Measurements from ENCODE around the gene AKAP13. TPM values are rescaled to one million over a fixed set of nuclear protein-coding genes. Genes with fewer than 3 reads are reported as not detected.
"Not testable (repeated sequence)": the region's sequence is repeated elsewhere in the genome, so short reads cannot be mapped to it uniquely, and the experiment has no call there.

AKAP13 gene
- total RNA-seq, 2 experiments from 2014 or later, result 79.4 to 83.2 TPM

GRCh38 chr15:85582131-85583079, 202.0 kb downstream of the AKAP13 start:
- Mint-ChIP-seq H3K36me3 (ENCODE audit: low read depth) (peaks cover 33% of the 10 kb centered on the region), H3K27ac (peak overlapping the region; percentile 85), H3K4me3 (peak overlapping the region; percentile 71), H3K27me3 (ENCODE audit: low read depth) (no peaks in the 10 kb centered on the region), H3K9me3 (no peaks in the 10 kb centered on the region), H3K4me1 (ENCODE audit: low read depth) (peaks cover 68% of the 10 kb centered on the region)
- intact Hi-C loops (cut with micrococcal nuclease), result loop anchor here (1.0 to 5.0 kb wide), 12 partner anchors 14 to 285 kb away; no protein-coding TSS in a partner anchor
- DNase-seq, result peak; percentile 77
- CTCF ChIA-PET, result interaction anchor here (1.0 to 2.5 kb wide), 5 partner anchors 14 to 43 kb away, joined by 3 to 12 read pairs (median 3); no protein-coding TSS in a partner anchor

GRCh38 chr15:85583442-85583841, 203.0 kb downstream of the AKAP13 start:
- H3K27me3 Mint-ChIP-seq (ENCODE audit: low read depth), result no peaks in the 10 kb centered on the region
- no peak for DNase-seq
- peaks cover 68% of the 10 kb centered on the region for H3K4me1 Mint-ChIP-seq (ENCODE audit: low read depth)
- CTCF ChIA-PET, result interaction anchor here (1.4 to 2.5 kb wide), 2 partner anchors 39 to 41 kb away, joined by 5 to 12 read pairs; no protein-coding TSS in a partner anchor
- H3K27ac Mint-ChIP-seq, result peak overlapping the region; percentile 85
- intact Hi-C loops (cut with micrococcal nuclease), result loop anchor here (2.0 to 5.0 kb wide), 4 partner anchors 63 to 286 kb away; no protein-coding TSS in a partner anchor
- no peaks in the 10 kb centered on the region for H3K9me3 Mint-ChIP-seq
- H3K36me3 Mint-ChIP-seq (ENCODE audit: low read depth), result peaks cover 40% of the 10 kb centered on the region
- H3K4me3 Mint-ChIP-seq, result peak overlapping the region; percentile 71

- peak; percentile 40 for DNase-seq
- Mint-ChIP-seq H3K27me3 (ENCODE audit: low read depth) (no peaks in the 10 kb centered on the region), H3K4me3 (peak overlapping the region; percentile 71), H3K36me3 (ENCODE audit: low read depth) (peaks cover 44% of the 10 kb centered on the region), H3K27ac (peak overlapping the region; percentile 85), H3K4me1 (ENCODE audit: low read depth) (peaks cover 66% of the 10 kb centered on the region), H3K9me3 (no peaks in the 10 kb centered on the region)
- CTCF ChIA-PET, result no interaction called here
- intact Hi-C loops (cut with micrococcal nuclease), result loop anchor here (1.0 to 5.0 kb wide), 5 partner anchors 23 to 287 kb away; no protein-coding TSS in a partner anchor
Observed at GRCh38 chr15:85583923-85584390, 203.6 kb downstream of the AKAP13 start.

- CTCF ChIA-PET, result interaction anchor here (1.0 kb wide), 1 partner anchor 9 kb away, joined by 5 read pairs; no protein-coding TSS in a partner anchor
- Mint-ChIP-seq H3K36me3 (ENCODE audit: low read depth) (peaks cover 40% of the 10 kb centered on the region), H3K9me3 (no peaks in the 10 kb centered on the region), H3K27me3 (ENCODE audit: low read depth) (no peaks in the 10 kb centered on the region), H3K27ac (no peak overlapping the region), H3K4me3 (no peak overlapping the region), H3K4me1 (ENCODE audit: low read depth) (peaks cover 62% of the 10 kb centered on the region)
- intact Hi-C loops (cut with micrococcal nuclease), result loop anchor here (1.0 to 5.0 kb wide), 4 partner anchors 22 to 288 kb away; no protein-coding TSS in a partner anchor
- no peak for DNase-seq
Observed at GRCh38 chr15:85584872-85585271, 204.5 kb downstream of the AKAP13 start.

- DNase-seq, result peak; percentile 44
- H3K4me3 Mint-ChIP-seq; H3K9me3 Mint-ChIP-seq; H3K27me3 Mint-ChIP-seq (ENCODE audit: low read depth); intact Hi-C loops (cut with micrococcal nuclease): not testable (repeated sequence)
- CTCF ChIA-PET, result interaction anchor here (0.7 to 1.1 kb wide), 2 partner anchors 24 to 34 kb away, joined by 3 to 6 read pairs; no protein-coding TSS in a partner anchor
- peaks cover 29% of the 10 kb centered on the region for H3K36me3 Mint-ChIP-seq (ENCODE audit: low read depth)
- H3K4me1 Mint-ChIP-seq (ENCODE audit: low read depth), result peaks cover 48% of the 10 kb centered on the region
- peak overlapping the region; percentile 18 for H3K27ac Mint-ChIP-seq
Observed at GRCh38 chr15:85586196-85586595, 205.8 kb downstream of the AKAP13 start.

- H3K27ac Mint-ChIP-seq, result no peak overlapping the region
- no peaks in the 10 kb centered on the region for H3K27me3 Mint-ChIP-seq (ENCODE audit: low read depth)
- CTCF ChIA-PET, result interaction anchor here (1.1 kb wide), 1 partner anchor 94 kb away, joined by 3 read pairs; no protein-coding TSS in a partner anchor
- no peaks in the 10 kb centered on the region for H3K9me3 Mint-ChIP-seq
- no peak overlapping the region for H3K4me3 Mint-ChIP-seq
- intact Hi-C loops (cut with micrococcal nuclease), result no loop called here
- peaks cover 22% of the 10 kb centered on the region for H3K36me3 Mint-ChIP-seq (ENCODE audit: low read depth)
- H3K4me1 Mint-ChIP-seq (ENCODE audit: low read depth), result peaks cover 32% of the 10 kb centered on the region
- no peak for DNase-seq
Observed at GRCh38 chr15:85587707-85588411, 207.5 kb downstream of the AKAP13 start.

GRCh38 chr15:85588677-85589076, 208.3 kb downstream of the AKAP13 start:
- CTCF ChIA-PET, result no interaction called here
- no peak overlapping the region for H3K4me3 Mint-ChIP-seq
- no peaks in the 10 kb centered on the region for H3K9me3 Mint-ChIP-seq
- H3K4me1 Mint-ChIP-seq (ENCODE audit: low read depth), result peaks cover 24% of the 10 kb centered on the region
- no peak overlapping the region for H3K27ac Mint-ChIP-seq
- H3K27me3 Mint-ChIP-seq (ENCODE audit: low read depth), result no peaks in the 10 kb centered on the region
- intact Hi-C loops (cut with micrococcal nuclease), result no loop called here
- peaks cover 19% of the 10 kb centered on the region for H3K36me3 Mint-ChIP-seq (ENCODE audit: low read depth)
- DNase-seq, result no peak

GRCh38 chr15:85589851-85590250, 209.4 kb downstream of the AKAP13 start:
- Mint-ChIP-seq H3K36me3 (ENCODE audit: low read depth) (peaks cover 18% of the 10 kb centered on the region), H3K9me3 (no peaks in the 10 kb centered on the region), H3K4me3 (no peak overlapping the region), H3K27ac (no peak overlapping the region), H3K4me1 (ENCODE audit: low read depth) (peaks cover 19% of the 10 kb centered on the region), H3K27me3 (ENCODE audit: low read depth) (no peaks in the 10 kb centered on the region)
- CTCF ChIA-PET, result interaction anchor here (0.6 kb wide), 1 partner anchor 121 kb away, joined by 3 read pairs; no protein-coding TSS in a partner anchor
- no peak for DNase-seq
- intact Hi-C loops (cut with micrococcal nuclease), result no loop called here

GRCh38 chr15:85591622-85592021, 211.2 kb downstream of the AKAP13 start:
- CTCF ChIA-PET, result interaction anchor here (0.6 to 0.9 kb wide), 4 partner anchors 13 to 203 kb away, joined by 3 read pairs; partner anchors contain the start of gene KLHL25
- Mint-ChIP-seq H3K9me3 (no peaks in the 10 kb centered on the region), H3K4me1 (ENCODE audit: low read depth) (peaks cover 21% of the 10 kb centered on the region), H3K27me3 (ENCODE audit: low read depth) (no peaks in the 10 kb centered on the region), H3K36me3 (ENCODE audit: low read depth) (peaks cover 16% of the 10 kb centered on the region), H3K4me3 (no peak overlapping the region), H3K27ac (no peak overlapping the region)
- intact Hi-C loops (cut with micrococcal nuclease), result no loop called here
- DNase-seq, result no peak

- H3K4me3 Mint-ChIP-seq, result no peak overlapping the region
- no peak overlapping the region for H3K27ac Mint-ChIP-seq
- H3K4me1 Mint-ChIP-seq (ENCODE audit: low read depth), result peaks cover 26% of the 10 kb centered on the region
- DNase-seq, result no peak
- no peaks in the 10 kb centered on the region for H3K9me3 Mint-ChIP-seq
- no peaks in the 10 kb centered on the region for H3K27me3 Mint-ChIP-seq (ENCODE audit: low read depth)
- CTCF ChIA-PET, result interaction anchor here (0.8 kb wide), 1 partner anchor 13 kb away, joined by 3 read pairs; no protein-coding TSS in a partner anchor
- peaks cover 15% of the 10 kb centered on the region for H3K36me3 Mint-ChIP-seq (ENCODE audit: low read depth)
- intact Hi-C loops (cut with micrococcal nuclease), result no loop called here
Observed at GRCh38 chr15:85592148-85592547, 211.7 kb downstream of the AKAP13 start.

- Mint-ChIP-seq H3K9me3 (no peaks in the 10 kb centered on the region), H3K27ac (no peak overlapping the region), H3K4me3 (no peak overlapping the region), H3K4me1 (ENCODE audit: low read depth) (peaks cover 37% of the 10 kb centered on the region), H3K27me3 (ENCODE audit: low read depth) (no peaks in the 10 kb centered on the region), H3K36me3 (ENCODE audit: low read depth) (peaks cover 7% of the 10 kb centered on the region)
- DNase-seq, result no peak
- CTCF ChIA-PET, result interaction anchor here (0.7 to 1.2 kb wide), 3 partner anchors 9 to 132 kb away, joined by 3 to 5 read pairs (median 3); no protein-coding TSS in a partner anchor
- intact Hi-C loops (cut with micrococcal nuclease), result no loop called here
Observed at GRCh38 chr15:85593809-85594445, 213.5 kb downstream of the AKAP13 start.
